Activated B cell treated with CpG ODN at 0.5 μM for 24 hours (primary cell): Measurements from ENCODE around the gene ASB2. TPM values are rescaled to one million over a fixed set of nuclear protein-coding genes. Genes with fewer than 3 reads are reported as not detected.

ENCODE experiments used
- ATAC-seq: fragments of 200-7000 bp; cut with Tn5 transposase; one replicate; pipeline ENCODE4 v1.10.0; 2021; ENCODE audit warnings: low read depth, mild to moderate bottlenecking, moderate library complexity
- CTCF ChIA-PET: fragments of 350-600 bp; sonication (Branson Sonifier 250); formaldehyde crosslinking; loops from one replicate; lab custom pipeline; 2021; ENCODE audit warnings: antibody characterized with exemption; lab: Charles Lee
- POLR2A ChIA-PET: fragments of 350-600 bp; sonication (Branson Sonifier 250); formaldehyde crosslinking; loops from one replicate; lab custom pipeline; 2021; ENCODE audit warnings: antibody characterized with exemption; lab: Charles Lee
- DNase-seq: peaks from one replicate; pipeline ENCODE4 v3.0.0; 2022
- H3K27ac Mint-ChIP-seq: one replicate; pipeline ENCODE4 v1.8.0; 2020; ENCODE audit warnings: mixed read lengths
- H3K27me3 Mint-ChIP-seq: one replicate; pipeline ENCODE4 v1.8.0; 2021; ENCODE audit warnings: mixed read lengths
- H3K36me3 Mint-ChIP-seq: one replicate; pipeline ENCODE4 v1.8.0; 2021; ENCODE audit warnings: low read depth, mixed read lengths
- H3K4me1 Mint-ChIP-seq: one replicate; pipeline ENCODE4 v1.8.0; 2021; ENCODE audit warnings: mixed read lengths
- H3K4me3 Mint-ChIP-seq: one replicate; pipeline ENCODE4 v1.8.0; 2020; ENCODE audit warnings: mild to moderate bottlenecking, mixed read lengths
- H3K9me3 Mint-ChIP-seq: one replicate; pipeline ENCODE4 v1.8.0; 2020; ENCODE audit warnings: mixed read lengths
- intact Hi-C: fragments of 100-400 bp; cut with micrococcal nuclease; formaldehyde crosslinking; loops from one replicate; pipeline ENCODE4 v1.15.1; 2024
- total RNA-seq: library from RNA; stranded (reverse); gene quantifications from 2 replicates; pipeline ENCODE4 v1.2.3, GENCODE V29; 2022
- TF ChIP-seq, protein P1 (sequence below): fragments of 200-600 bp; IDR thresholded peaks from one replicate; pipeline ENCODE4 v1.8.0; 2022; ENCODE audit warnings: antibody characterized with exemption, mild to moderate bottlenecking

The ASB2 gene
- total RNA-seq, 1 donor from 2014 or later: 3.1 TPM

DNA sequence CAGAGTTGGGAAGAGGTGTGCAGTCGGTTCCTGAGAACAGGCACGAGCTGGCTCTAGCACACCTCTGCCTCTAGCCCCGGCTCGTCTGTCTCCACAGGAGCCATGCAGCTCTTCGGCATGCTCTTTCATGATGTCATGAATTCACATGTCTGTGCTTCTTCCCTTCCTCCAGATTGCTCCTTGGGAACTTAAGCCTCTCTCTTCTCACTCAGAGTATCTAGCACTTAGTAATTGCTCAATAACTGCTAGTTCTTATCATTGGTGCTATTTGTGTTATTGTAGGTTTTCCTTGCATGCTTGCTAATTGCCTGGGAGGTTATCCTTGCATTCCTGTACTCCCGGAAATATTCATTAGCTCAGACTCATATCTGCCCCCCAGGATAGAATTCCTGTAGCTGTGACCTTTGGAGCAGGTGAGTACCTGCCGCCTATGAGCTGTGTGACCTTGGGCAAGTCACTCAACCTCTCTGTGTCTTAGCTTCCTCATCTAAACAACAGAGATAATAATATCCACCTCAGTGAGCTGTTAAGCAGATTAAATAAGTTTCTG is 29.8 kb downstream of the ASB2 start:
- H3K27me3 Mint-ChIP-seq: no peaks in the 10 kb centered on the region
- POLR2A ChIA-PET: no interaction called here
- H3K4me3 Mint-ChIP-seq: no peak overlapping the region
- no peaks in the 10 kb centered on the region for H3K9me3 Mint-ChIP-seq
- no peaks in the 10 kb centered on the region for H3K36me3 Mint-ChIP-seq
- DNase-seq (no peak), ATAC-seq (no peak)
- CTCF ChIA-PET: interaction anchor here (0.9 to 1.5 kb wide), 3 partner anchors 10 to 54 kb away, joined by 3 to 4 read pairs (median 3); no protein-coding TSS in a partner anchor
- intact Hi-C loops: no loop called here
- no peaks in the 10 kb centered on the region for H3K4me1 Mint-ChIP-seq
- H3K27ac Mint-ChIP-seq: no peak overlapping the region
- TF ChIP-seq, protein P1, sequence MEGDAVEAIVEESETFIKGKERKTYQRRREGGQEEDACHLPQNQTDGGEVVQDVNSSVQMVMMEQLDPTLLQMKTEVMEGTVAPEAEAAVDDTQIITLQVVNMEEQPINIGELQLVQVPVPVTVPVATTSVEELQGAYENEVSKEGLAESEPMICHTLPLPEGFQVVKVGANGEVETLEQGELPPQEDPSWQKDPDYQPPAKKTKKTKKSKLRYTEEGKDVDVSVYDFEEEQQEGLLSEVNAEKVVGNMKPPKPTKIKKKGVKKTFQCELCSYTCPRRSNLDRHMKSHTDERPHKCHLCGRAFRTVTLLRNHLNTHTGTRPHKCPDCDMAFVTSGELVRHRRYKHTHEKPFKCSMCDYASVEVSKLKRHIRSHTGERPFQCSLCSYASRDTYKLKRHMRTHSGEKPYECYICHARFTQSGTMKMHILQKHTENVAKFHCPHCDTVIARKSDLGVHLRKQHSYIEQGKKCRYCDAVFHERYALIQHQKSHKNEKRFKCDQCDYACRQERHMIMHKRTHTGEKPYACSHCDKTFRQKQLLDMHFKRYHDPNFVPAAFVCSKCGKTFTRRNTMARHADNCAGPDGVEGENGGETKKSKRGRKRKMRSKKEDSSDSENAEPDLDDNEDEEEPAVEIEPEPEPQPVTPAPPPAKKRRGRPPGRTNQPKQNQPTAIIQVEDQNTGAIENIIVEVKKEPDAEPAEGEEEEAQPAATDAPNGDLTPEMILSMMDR: no peak

DNA sequence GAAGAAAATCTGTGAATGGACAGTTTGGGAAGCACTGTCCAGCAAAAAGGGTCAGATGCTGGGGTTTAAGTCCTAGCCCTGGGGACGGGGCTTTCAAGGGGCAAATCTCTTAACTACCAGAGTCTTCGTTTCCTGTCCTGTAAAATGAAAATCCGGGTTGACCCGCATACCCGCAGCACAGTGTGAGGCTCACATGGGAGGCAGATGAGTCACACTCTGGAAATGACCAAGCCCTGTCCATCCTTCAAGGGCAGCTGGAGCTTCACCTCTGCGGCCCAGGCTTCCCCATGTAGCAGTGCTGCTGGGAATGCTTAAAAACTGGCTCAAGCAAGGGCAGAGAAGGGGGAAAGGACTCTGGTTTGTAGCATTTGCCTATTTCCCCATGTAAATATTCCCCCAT is 30.3 kb downstream of the ASB2 start:
- ChIA-PET POLR2A (interaction anchor here (1.1 kb wide), 1 partner anchor 22 kb away, joined by 3 read pairs; no protein-coding TSS in a partner anchor), CTCF (interaction anchor here (0.9 to 1.5 kb wide), 3 partner anchors 9 to 55 kb away, joined by 3 to 4 read pairs (median 3); no protein-coding TSS in a partner anchor)
- DNase-seq (no peak), ATAC-seq (no peak)
- Mint-ChIP-seq H3K4me1 (no peaks in the 10 kb centered on the region), H3K36me3 (no peaks in the 10 kb centered on the region), H3K9me3 (no peaks in the 10 kb centered on the region), H3K27me3 (no peaks in the 10 kb centered on the region), H3K27ac (no peak overlapping the region), H3K4me3 (no peak overlapping the region)
- TF ChIP-seq, protein P1: no peak
- intact Hi-C loops: no loop called here

DNA sequence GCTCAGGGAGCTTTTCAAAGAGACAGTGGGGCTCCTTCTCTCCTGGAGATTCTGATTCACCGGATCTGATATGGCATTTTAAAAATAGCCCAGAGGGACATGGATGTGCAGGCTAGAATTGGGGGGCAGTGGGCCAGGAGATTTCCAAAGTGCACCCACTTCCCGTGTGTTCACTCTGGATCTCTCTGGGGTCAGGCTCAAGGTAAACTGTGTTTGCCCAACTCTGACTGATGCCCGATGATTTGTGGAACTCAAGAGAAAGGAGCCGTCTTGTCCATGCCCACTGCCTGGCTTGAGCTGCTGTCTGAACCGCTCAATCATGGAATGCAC is 31.3 kb downstream of the ASB2 start:
- CTCF ChIA-PET: interaction anchor here (0.7 kb wide), 1 partner anchor 26 kb away, joined by 3 read pairs; no protein-coding TSS in a partner anchor
- no peak overlapping the region for H3K4me3 Mint-ChIP-seq
- no peaks in the 10 kb centered on the region for H3K36me3 Mint-ChIP-seq
- no peaks in the 10 kb centered on the region for H3K9me3 Mint-ChIP-seq
- TF ChIP-seq, protein P1: no peak
- H3K27me3 Mint-ChIP-seq: no peaks in the 10 kb centered on the region
- no peak for DNase-seq
- H3K27ac Mint-ChIP-seq: no peak overlapping the region
- intact Hi-C loops: no loop called here
- H3K4me1 Mint-ChIP-seq: peaks cover 5% of the 10 kb centered on the region
- no peak for ATAC-seq
- POLR2A ChIA-PET: interaction anchor here (0.6 kb wide), 1 partner anchor 23 kb away, joined by 4 read pairs; no protein-coding TSS in a partner anchor

DNA sequence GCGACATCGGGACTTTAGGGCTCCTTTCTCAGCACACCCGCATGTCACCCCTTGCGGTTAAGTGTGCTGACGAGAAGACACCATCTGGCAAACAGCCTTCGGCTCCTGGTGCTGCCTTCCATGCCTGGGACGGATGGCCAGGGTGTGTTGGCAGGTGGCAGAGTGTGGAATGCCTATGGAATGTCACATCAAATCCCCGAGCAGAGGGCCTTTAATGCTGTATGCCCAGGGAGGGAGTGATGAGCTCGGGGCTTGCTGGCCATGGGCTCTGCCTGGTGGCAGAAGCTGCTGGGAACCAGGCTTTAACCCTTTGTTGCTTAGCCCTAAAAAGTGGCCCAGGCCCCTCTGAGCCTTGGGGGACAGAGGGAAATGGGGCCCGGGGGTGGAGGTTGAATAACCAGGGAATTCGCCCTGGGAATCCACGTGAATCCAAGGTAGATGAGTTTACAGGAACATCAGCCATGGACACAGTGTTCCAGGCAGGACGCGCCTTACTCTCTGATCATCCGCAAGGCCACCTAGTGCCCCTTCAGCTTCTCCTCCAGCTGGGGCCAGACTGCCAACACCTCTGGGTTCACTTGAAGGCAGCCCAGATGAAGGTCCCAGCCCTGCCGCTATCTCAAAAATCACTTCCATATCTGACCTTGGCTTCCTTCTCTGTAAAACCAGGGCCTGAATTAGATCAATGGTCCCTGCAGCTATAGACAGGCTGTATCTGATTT is 31.9 kb downstream of the ASB2 start:
- intact Hi-C loops: no loop called here
- no peaks in the 10 kb centered on the region for H3K36me3 Mint-ChIP-seq
- POLR2A ChIA-PET: interaction anchor here (0.6 kb wide), 1 partner anchor 23 kb away, joined by 4 read pairs; no protein-coding TSS in a partner anchor
- ATAC-seq: no peak
- H3K4me3 Mint-ChIP-seq: no peak overlapping the region
- no peak for DNase-seq
- H3K27ac Mint-ChIP-seq: no peak overlapping the region
- no peaks in the 10 kb centered on the region for H3K27me3 Mint-ChIP-seq
- TF ChIP-seq, protein P1: no peak
- CTCF ChIA-PET: interaction anchor here (0.7 to 11.7 kb wide), 2 partner anchors 27 to 29 kb away, joined by 3 to 498 read pairs; partner anchors contain the start of gene ASB2
- H3K9me3 Mint-ChIP-seq: no peaks in the 10 kb centered on the region
- peaks cover 9% of the 10 kb centered on the region for H3K4me1 Mint-ChIP-seq

DNA sequence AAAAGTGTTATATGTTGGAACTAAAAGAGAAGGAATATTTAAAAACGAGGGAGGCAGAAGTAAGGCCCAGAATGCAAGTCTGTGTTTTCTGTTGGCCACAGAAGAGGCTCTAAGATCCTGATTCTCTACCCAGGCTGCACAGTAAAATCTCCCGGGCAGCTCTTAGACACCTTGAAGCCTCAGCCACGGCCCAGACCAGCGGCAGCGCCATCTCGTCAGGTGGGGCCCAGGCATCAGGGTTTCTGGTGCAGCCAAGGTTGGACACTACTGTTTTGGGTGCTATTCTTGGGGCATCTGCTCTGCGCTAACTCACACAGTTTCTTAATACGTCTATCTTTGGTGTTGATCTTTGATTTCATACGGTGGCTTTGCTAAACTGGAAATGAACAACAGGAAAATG is 32.4 kb downstream of the ASB2 start:
- intact Hi-C loops: no loop called here
- CTCF ChIA-PET: interaction anchor here (0.8 to 11.7 kb wide), 3 partner anchors 29 to 193 kb away, joined by 3 to 498 read pairs (median 307); partner anchors contain the start of genes ASB2 and CCDC197
- TF ChIP-seq, protein P1: no peak
- Mint-ChIP-seq H3K4me1 (peaks cover 9% of the 10 kb centered on the region), H3K27me3 (no peaks in the 10 kb centered on the region), H3K4me3 (no peak overlapping the region), H3K36me3 (no peaks in the 10 kb centered on the region), H3K9me3 (no peaks in the 10 kb centered on the region), H3K27ac (no peak overlapping the region)
- DNase-seq: no peak
- no peak for ATAC-seq
- POLR2A ChIA-PET: interaction anchor here (1.7 to 1.9 kb wide), 2 partner anchors 15 to 24 kb away, joined by 6 to 7 read pairs; no protein-coding TSS in a partner anchor
